ENCODE results near the gene RAB8B. TPM values are rescaled to one million over a fixed set of nuclear protein-coding genes. Genes with fewer than 3 reads are reported as not detected.
A peak's percentile ranks its signal among the peaks of the same experiment; 100 is the strongest.

RAB8B gene
- total and polyA plus RNA-seq, 9 of the 15 experiments (the other 6 are each of a cell fraction or from before 2014, with no cell fraction given): 7.8 to 32.1 (median 24.2) TPM

GRCh38 chr15:63212050-63213004 lies 22.9 kb downstream of the RAB8B start (continued):
- TF ChIP-seq HDAC3 (IDR thresholded peaks at IDR 0.05; ENCODE audit: borderline replicate concordance, partially characterized antibody): no peak
- TF ChIP-seq ZBED1 (IDR thresholded peaks at IDR 0.05): no peak
- no peak for TF ChIP-seq ZNF778 (CRISPR knock-in tag; IDR thresholded peaks at IDR 0.05)
- TF ChIP-seq HSF4 (CRISPR knock-in tag; IDR thresholded peaks at IDR 0.05; ENCODE audit: borderline replicate concordance): no peak
- no peak for TF ChIP-seq AFF4 (CRISPR knock-in tag; IDR thresholded peaks at IDR 0.05)
- no peak for TF ChIP-seq ZNF586 (CRISPR knock-in tag; conservative IDR thresholded peaks at IDR 0.05)
- TF ChIP-seq ARHGAP35 (IDR thresholded peaks at IDR 0.05; ENCODE audit: partially characterized antibody): no peak
- TF ChIP-seq MXI1 (IDR thresholded peaks at IDR 0.05; ENCODE audit: low read depth, low read length): no peak
- TF ChIP-seq PHF8 (IDR thresholded peaks at IDR 0.05; ENCODE audit: borderline replicate concordance, low read length): no peak
- TF ChIP-seq, protein P1, sequence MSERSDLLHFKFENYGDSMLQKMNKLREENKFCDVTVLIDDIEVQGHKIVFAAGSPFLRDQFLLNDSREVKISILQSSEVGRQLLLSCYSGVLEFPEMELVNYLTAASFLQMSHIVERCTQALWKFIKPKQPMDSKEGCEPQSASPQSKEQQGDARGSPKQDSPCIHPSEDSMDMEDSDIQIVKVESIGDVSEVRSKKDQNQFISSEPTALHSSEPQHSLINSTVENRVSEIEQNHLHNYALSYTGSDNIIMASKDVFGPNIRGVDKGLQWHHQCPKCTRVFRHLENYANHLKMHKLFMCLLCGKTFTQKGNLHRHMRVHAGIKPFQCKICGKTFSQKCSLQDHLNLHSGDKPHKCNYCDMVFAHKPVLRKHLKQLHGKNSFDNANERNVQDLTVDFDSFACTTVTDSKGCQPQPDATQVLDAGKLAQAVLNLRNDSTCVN (CRISPR knock-in tag; IDR thresholded peaks at IDR 0.05): no peak
- no peak for TF ChIP-seq PHF20 (IDR thresholded peaks at IDR 0.05; ENCODE audit: partially characterized antibody)
- 0 out of 2 replicates have a peak, but pooled peaks have one; percentile 6 for TF ChIP-seq L3MBTL2 (IDR thresholded peaks at IDR 0.05)
- TF ChIP-seq BDP1 (IDR thresholded peaks at IDR 0.05; ENCODE audit: insufficient read depth, insufficient read length): no peak
- no peak; the same call in 1 of the 2 replicates for TF ChIP-seq CEBPG (CRISPR knock-in tag; IDR thresholded peaks at IDR 0.05)
- TF ChIP-seq CEBPG (tag; conservative IDR thresholded peaks at IDR 0.05 in 1 of 2, IDR thresholded peaks at IDR 0.05 in 1 of 2): peak; percentile 43 to 72; a peak in 3 of 4 replicates
- no peak for TF ChIP-seq MCM7 (IDR thresholded peaks at IDR 0.05)
- TF ChIP-seq ZNF511 (CRISPR knock-in tag; IDR thresholded peaks at IDR 0.05): no peak
- TF ChIP-seq PREB (CRISPR knock-in tag; IDR thresholded peaks at IDR 0.05): no peak
- TF ChIP-seq HNRNPH1 (optimal IDR thresholded peaks at IDR 0.05; ENCODE audit: low read depth, low read length): no peak
- TF ChIP-seq, protein P2, sequence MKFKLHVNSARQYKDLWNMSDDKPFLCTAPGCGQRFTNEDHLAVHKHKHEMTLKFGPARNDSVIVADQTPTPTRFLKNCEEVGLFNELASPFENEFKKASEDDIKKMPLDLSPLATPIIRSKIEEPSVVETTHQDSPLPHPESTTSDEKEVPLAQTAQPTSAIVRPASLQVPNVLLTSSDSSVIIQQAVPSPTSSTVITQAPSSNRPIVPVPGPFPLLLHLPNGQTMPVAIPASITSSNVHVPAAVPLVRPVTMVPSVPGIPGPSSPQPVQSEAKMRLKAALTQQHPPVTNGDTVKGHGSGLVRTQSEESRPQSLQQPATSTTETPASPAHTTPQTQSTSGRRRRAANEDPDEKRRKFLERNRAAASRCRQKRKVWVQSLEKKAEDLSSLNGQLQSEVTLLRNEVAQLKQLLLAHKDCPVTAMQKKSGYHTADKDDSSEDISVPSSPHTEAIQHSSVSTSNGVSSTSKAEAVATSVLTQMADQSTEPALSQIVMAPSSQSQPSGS (CRISPR knock-in tag; IDR thresholded peaks at IDR 0.05): no peak
